ENCODE measurements around the gene NLRP6. TPM values are rescaled to one million over a fixed set of nuclear protein-coding genes. Genes with fewer than 3 reads are reported as not detected.

The NLRP6 gene
- total and polyA plus RNA-seq, 2 donors (not counting 1 experiment from before 2014, with no cell fraction given): 1.4 to 2.7 TPM

GRCh38 chr11:240315-240714 is 37.9 kb upstream of the NLRP6 start:
- TF ChIP-seq CTCF (IDR thresholded peaks at IDR 0.05) (no peak), EZH2 (IDR thresholded peaks at IDR 0.05; ENCODE audit: borderline replicate concordance, insufficient read depth, low read depth, low read length, poor library complexity, severe bottlenecking) (no peak)
- no peak overlapping the region for H3K27ac Mint-ChIP-seq

GRCh38 chr11:241634-242033 is 36.6 kb upstream of the NLRP6 start:
- H3K4me1 ChIP-seq (ENCODE audit: control insufficient read depth in 2 of 2, insufficient read depth in 2 of 2, low read length in 2 of 2): peaks cover 11 to 12% of the 10 kb centered on the region in 2 donors
- no peak overlapping the region for H2AFZ ChIP-seq (ENCODE audit: insufficient read depth, low read depth, low read length, poor library complexity, severe bottlenecking)
- no peak overlapping the region for H3K4me2 ChIP-seq (replicated peaks; ENCODE audit: low read depth, low read length, poor library complexity, severe bottlenecking)
- ChIA-PET CTCF (interaction anchor here (1.3 to 2.7 kb wide), 2 partner anchors 9 to 16 kb away, joined by 4 to 22 read pairs; no protein-coding TSS in a partner anchor), POLR2A (interaction anchor here (0.6 kb wide), 1 partner anchor 19 kb away, joined by 4 read pairs; no protein-coding TSS in a partner anchor)
- no peaks in the 10 kb centered on the region for H3K9me3 Mint-ChIP-seq (ENCODE audit: insufficient read depth)
- H3K9me3 ChIP-seq (ENCODE audit: control extremely low read depth in 1 of 3, control insufficient read depth in 2 of 3, insufficient read depth in 1 of 3, low read length in 2 of 3): no peaks in the 10 kb centered on the region
- intact Hi-C loops (cut with micrococcal nuclease): no loop called here
- WGBS (ENCODE audit: insufficient coverage): 98% methylated on average over 4 of the region's 5 CpGs
- H3K4me3 ChIP-seq (ENCODE audit: control extremely low read depth in 1 of 5, extremely low read depth in 1 of 5, insufficient read depth in 1 of 5, low read depth in 2 of 5, low read length in 4 of 5): no peak overlapping the region
- H3K4me3 Mint-ChIP-seq: no peak overlapping the region
- H3K79me2 ChIP-seq (ENCODE audit: control insufficient read depth, insufficient read depth, low read length): peaks cover 85% of the 10 kb centered on the region
- H3K27ac Mint-ChIP-seq: no peak overlapping the region
- H3K27me3 ChIP-seq (replicated peaks in 1 of 4; ENCODE audit: control extremely low read depth in 1 of 4, control insufficient read depth in 3 of 4, insufficient read depth in 4 of 4, low read length in 3 of 4): no peaks in the 10 kb centered on the region
- H3K4me1 Mint-ChIP-seq: peaks cover 27% of the 10 kb centered on the region
- TF ChIP-seq EZH2 (IDR thresholded peaks at IDR 0.05; ENCODE audit: borderline replicate concordance, insufficient read depth, low read depth, low read length, poor library complexity, severe bottlenecking): no peak
- no peak for TF ChIP-seq CTCF (IDR thresholded peaks at IDR 0.05)
- peaks cover 26% of the 10 kb centered on the region for H4K20me1 ChIP-seq (ENCODE audit: control insufficient read depth, insufficient read depth, low read length, poor library complexity, severe bottlenecking)
- DNase-seq (no peak), ATAC-seq (ENCODE audit: low read depth) (no peak)
- no peaks in the 10 kb centered on the region for H3K27me3 Mint-ChIP-seq
- H3K27ac ChIP-seq (ENCODE audit: low read length in 2 of 2): no peak overlapping the region
- peaks cover 4 to 59% of the 10 kb centered on the region in 2 experiments for H3K36me3 ChIP-seq (replicated peaks in 1 of 2; ENCODE audit: control extremely low read depth in 1 of 2, control insufficient read depth in 1 of 2, extremely low read depth in 1 of 2, insufficient read depth in 2 of 2, low read length in 1 of 2)
- H3K9ac ChIP-seq (ENCODE audit: low read length): no peak overlapping the region

More at GRCh38 chr11:240315-240714, 37.9 kb upstream of the NLRP6 start:
- no peak for ATAC-seq (ENCODE audit: low read depth)
- H3K27me3 ChIP-seq (replicated peaks in 1 of 4; ENCODE audit: control extremely low read depth in 1 of 4, control insufficient read depth in 3 of 4, insufficient read depth in 4 of 4, low read length in 3 of 4): no peaks in the 10 kb centered on the region
- no peak overlapping the region for H3K4me2 ChIP-seq (replicated peaks; ENCODE audit: low read depth, low read length, poor library complexity, severe bottlenecking)
- no peaks in the 10 kb centered on the region for H3K9me3 ChIP-seq (ENCODE audit: control extremely low read depth in 1 of 3, control insufficient read depth in 2 of 3, insufficient read depth in 1 of 3, low read length in 2 of 3)
- peaks cover 15 to 18% of the 10 kb centered on the region in 2 donors for H3K4me1 ChIP-seq (ENCODE audit: control insufficient read depth in 2 of 2, insufficient read depth in 2 of 2, low read length in 2 of 2)
- peaks cover 85% of the 10 kb centered on the region for H3K79me2 ChIP-seq (ENCODE audit: control insufficient read depth, insufficient read depth, low read length)
- intact Hi-C loops (cut with micrococcal nuclease): no loop called here
- no peaks in the 10 kb centered on the region for H3K9me3 Mint-ChIP-seq (ENCODE audit: insufficient read depth)
- no peak overlapping the region for H3K27ac ChIP-seq (ENCODE audit: low read length in 2 of 2)
- WGBS (ENCODE audit: insufficient coverage): no CpG with 5 or more reads among the region's 1 CpG
- H3K4me3 ChIP-seq (ENCODE audit: control extremely low read depth in 1 of 5, extremely low read depth in 1 of 5, insufficient read depth in 1 of 5, low read depth in 2 of 5, low read length in 4 of 5): no peak overlapping the region
- H3K4me1 Mint-ChIP-seq: peaks cover 33% of the 10 kb centered on the region
- H2AFZ ChIP-seq (ENCODE audit: insufficient read depth, low read depth, low read length, poor library complexity, severe bottlenecking): no peak overlapping the region
- H3K27me3 Mint-ChIP-seq: no peaks in the 10 kb centered on the region
- H3K9ac ChIP-seq (ENCODE audit: low read length): no peak overlapping the region
- no peak overlapping the region for H3K4me3 Mint-ChIP-seq
- POLR2A ChIA-PET: no interaction called here
- DNase-seq: no peak
- H3K36me3 ChIP-seq (replicated peaks in 1 of 2; ENCODE audit: control extremely low read depth in 1 of 2, control insufficient read depth in 1 of 2, extremely low read depth in 1 of 2, insufficient read depth in 2 of 2, low read length in 1 of 2): peaks cover 4 to 47% of the 10 kb centered on the region in 2 experiments
- peaks cover 26% of the 10 kb centered on the region for H4K20me1 ChIP-seq (ENCODE audit: control insufficient read depth, insufficient read depth, low read length, poor library complexity, severe bottlenecking)
- CTCF ChIA-PET: interaction anchor here (1.4 to 3.8 kb wide), 4 partner anchors 11 to 115 kb away, joined by 3 to 29 read pairs (median 12); partner anchors contain the start of genes BET1L and RIC8A

Measured in B cell (primary cell).